Measurements from ENCODE around the gene IRX6. TPM values are rescaled to one million over a fixed set of nuclear protein-coding genes. Genes with fewer than 3 reads are reported as not detected.

Gene IRX6
- total and polyA plus RNA-seq, 2 experiments from 2014 or later, result 0.09 to 0.15 TPM

- no peak overlapping the region for H3K27ac ChIP-seq
- H3K4me3 ChIP-seq, result no peak overlapping the region
- no peaks in the 10 kb centered on the region for H3K27me3 ChIP-seq
- TF ChIP-seq CTCF (IDR thresholded peaks at IDR 0.05; ENCODE audit: low read depth, low read length), result no peak
- no peaks in the 10 kb centered on the region for H3K36me3 ChIP-seq
- no peak for DNase-seq (ENCODE audit: low read depth in 1 of 2, low spot score in 1 of 2)
- no peaks in the 10 kb centered on the region for H3K9me3 ChIP-seq (ENCODE audit: low read depth)
- H3K4me1 ChIP-seq (ENCODE audit: low read depth), result peaks cover 23% of the 10 kb centered on the region
These were observed 38.4 kb upstream of the IRX6 start for GRCh38 chr16:55285586-55285985.

- Histone ChIP-seq H3K4me1 (ENCODE audit: low read depth) (peaks cover 26% of the 10 kb centered on the region), H3K36me3 (no peaks in the 10 kb centered on the region), H3K4me3 (no peak overlapping the region), H3K27ac (no peak overlapping the region), H3K9me3 (ENCODE audit: low read depth) (no peaks in the 10 kb centered on the region), H3K27me3 (no peaks in the 10 kb centered on the region)
- no peak for TF ChIP-seq CTCF (IDR thresholded peaks at IDR 0.05; ENCODE audit: low read depth, low read length)
- DNase-seq (ENCODE audit: low read depth in 1 of 2, low spot score in 1 of 2), result no peak
These were observed 34.6 kb upstream of the IRX6 start for GRCh38 chr16:55289353-55289752.

GRCh38 chr16:55291847-55292246 is 32.2 kb upstream of the IRX6 start:
- Histone ChIP-seq H3K27ac (no peak overlapping the region), H3K4me1 (ENCODE audit: low read depth) (peaks cover 14% of the 10 kb centered on the region), H3K27me3 (no peaks in the 10 kb centered on the region), H3K36me3 (no peaks in the 10 kb centered on the region), H3K4me3 (no peak overlapping the region), H3K9me3 (ENCODE audit: low read depth) (no peaks in the 10 kb centered on the region)
- no peak for TF ChIP-seq CTCF (IDR thresholded peaks at IDR 0.05; ENCODE audit: low read depth, low read length)
- DNase-seq (ENCODE audit: low read depth in 1 of 2, low spot score in 1 of 2), result no peak

- peaks cover 14% of the 10 kb centered on the region for H3K4me1 ChIP-seq (ENCODE audit: low read depth)
- peak in 1 of 2 donors; percentile 36 for DNase-seq (ENCODE audit: low read depth in 1 of 2, low spot score in 1 of 2)
- no peak overlapping the region for H3K27ac ChIP-seq
- H3K27me3 ChIP-seq, result no peaks in the 10 kb centered on the region
- TF ChIP-seq CTCF (IDR thresholded peaks at IDR 0.05; ENCODE audit: low read depth, low read length), result no peak
- no peaks in the 10 kb centered on the region for H3K36me3 ChIP-seq
- no peaks in the 10 kb centered on the region for H3K9me3 ChIP-seq (ENCODE audit: low read depth)
- H3K4me3 ChIP-seq, result no peak overlapping the region
These were observed 31.5 kb upstream of the IRX6 start for GRCh38 chr16:55292491-55292890.

- no peak for DNase-seq (ENCODE audit: low read depth in 1 of 2, low spot score in 1 of 2)
- Histone ChIP-seq H3K27me3 (no peaks in the 10 kb centered on the region), H3K36me3 (no peaks in the 10 kb centered on the region), H3K4me1 (ENCODE audit: low read depth) (peaks cover 14% of the 10 kb centered on the region), H3K27ac (no peak overlapping the region), H3K4me3 (no peak overlapping the region), H3K9me3 (ENCODE audit: low read depth) (no peaks in the 10 kb centered on the region)
- TF ChIP-seq CTCF (IDR thresholded peaks at IDR 0.05; ENCODE audit: low read depth, low read length), result no peak
These were observed 29.9 kb upstream of the IRX6 start for GRCh38 chr16:55294129-55294528.

GRCh38 chr16:55294931-55295342 is 29.1 kb upstream of the IRX6 start:
- H3K36me3 ChIP-seq, result no peaks in the 10 kb centered on the region
- H3K27ac ChIP-seq, result no peak overlapping the region
- no peak overlapping the region for H3K4me3 ChIP-seq
- H3K27me3 ChIP-seq, result no peaks in the 10 kb centered on the region
- H3K4me1 ChIP-seq (ENCODE audit: low read depth), result peaks cover 14% of the 10 kb centered on the region
- no peaks in the 10 kb centered on the region for H3K9me3 ChIP-seq (ENCODE audit: low read depth)
- TF ChIP-seq CTCF (IDR thresholded peaks at IDR 0.05; ENCODE audit: low read depth, low read length), result no peak
- DNase-seq (ENCODE audit: low read depth in 1 of 2, low spot score in 1 of 2), result peak in 1 of 2 donors; percentile 61

All from cardiac muscle cell (in vitro differentiated cells and primary cell).